Endothelial cell of umbilical vein (primary cell): ENCODE measurements around the gene CRIM1. TPM values are rescaled to one million over a fixed set of nuclear protein-coding genes. Genes with fewer than 3 reads are reported as not detected.

ENCODE experiments used
- BruUV-seq: library from RNA; stranded (reverse); fragments of 400-500 nt; replicated peaks from 2 replicates; lab custom pipeline; 2021; lab: Mats Ljungman, UMichigan
- CTCF ChIA-PET: fragments of 300-600, 350-600 bp; sonication (Branson Sonifier 250); formaldehyde crosslinking; loops from one replicate; lab custom pipeline; 2021; ENCODE audit warnings: antibody characterized with exemption, inconsistent platforms; lab: Charles Lee
- POLR2A ChIA-PET: fragments of 300-600, 350-600 bp; sonication (Branson Sonifier 250); formaldehyde crosslinking; loops from one replicate; lab custom pipeline; 2021; ENCODE audit warnings: antibody characterized with exemption, inconsistent platforms; lab: Charles Lee
- DNase-seq: peaks from one replicate; pipeline ENCODE4 v3.0.0-alpha.2; 2011; ENCODE audit warnings: low read depth, low spot score
- FAIRE-seq: peaks from 2 replicates; lab custom pipeline; 2011; peaks lifted over from hg19 to GRCh38; lab: Jason Lieb, UNC
- H2AFZ ChIP-seq: 2 replicates; pipeline ENCODE4 v1.6.0; 2012; ENCODE audit warnings: low read depth, low read length, control low read depth, inconsistent platforms
- H3K27ac ChIP-seq: 2 replicates; pipeline ENCODE4 v1.5.1; 2011; ENCODE audit warnings: low read depth, mild to moderate bottlenecking, control low read depth, low read length, moderate library complexity; ENCODE audit not compliant: insufficient read depth
- H3K27me3 ChIP-seq, 2 experiments: 2 replicates each; pipeline versions ENCODE4 v1.6.0 to v1.6.1; 2011; ENCODE audit warnings: low read length in 2 of 2, mixed read lengths in 1 of 2; ENCODE audit not compliant: control insufficient read depth in 2 of 2, insufficient read depth in 2 of 2
- H3K36me3 ChIP-seq, 2 experiments: 2 replicates in 1 of 2; 3 replicates in 1 of 2; pipeline ENCODE4 v1.5.1; 2011; ENCODE audit warnings: low read length in 2 of 2, mild to moderate bottlenecking in 1 of 2, moderate library complexity in 1 of 2; ENCODE audit not compliant: control insufficient read depth in 2 of 2, insufficient read depth in 2 of 2; ENCODE audit errors: extremely low read depth in 1 of 2
- H3K4me1 ChIP-seq: 3 replicates; pipeline ENCODE4 v1.5.1; 2011; ENCODE audit warnings: mild to moderate bottlenecking, low read length; ENCODE audit not compliant: control insufficient read depth, insufficient read depth; ENCODE audit errors: extremely low read depth
- H3K4me2 ChIP-seq: 2 replicates; pipeline ENCODE4 v1.6.1; 2011; ENCODE audit warnings: low read length, control low read depth, mixed read lengths; ENCODE audit not compliant: insufficient read depth
- H3K4me3 ChIP-seq, 3 experiments: fragments of 200-600 bp in 1 of 3; sonication (generic), shearing (Covaris generic) in 1 of 3; replicated peaks in 1 of 3; 2 replicates each; pipeline ENCODE4 v1.5.1; 2011 to 2016; ENCODE audit warnings: control low read depth in 3 of 3, low read length in 3 of 3, mild to moderate bottlenecking in 2 of 3, inconsistent platforms in 1 of 3, low read depth in 1 of 3, moderate library complexity in 1 of 3; ENCODE audit not compliant: insufficient read depth in 1 of 3
- H3K79me2 ChIP-seq: 2 replicates; pipeline ENCODE4 v1.6.0; 2012; ENCODE audit warnings: low read length, inconsistent platforms; ENCODE audit not compliant: control insufficient read depth, insufficient read depth
- H3K9ac ChIP-seq: replicated peaks from 2 replicates; pipeline ENCODE3; 2011; ENCODE audit warnings: low read length, control low read depth; ENCODE audit not compliant: insufficient read depth; ENCODE audit errors: extremely low read depth
- H3K9me1 ChIP-seq: replicated peaks from 3 replicates; pipeline ENCODE4 v1.6.0; 2011; ENCODE audit warnings: mild to moderate bottlenecking, low read length; ENCODE audit not compliant: control insufficient read depth, insufficient read depth; ENCODE audit errors: extremely low read depth
- H3K9me3 ChIP-seq: replicated peaks from 2 replicates; pipeline ENCODE4 v1.5.1; 2012; ENCODE audit warnings: low read length, inconsistent platforms; ENCODE audit not compliant: control insufficient read depth, insufficient read depth
- H4K20me1 ChIP-seq: replicated peaks from 2 replicates; pipeline ENCODE3; 2011; ENCODE audit warnings: mild to moderate bottlenecking, low read length; ENCODE audit not compliant: control insufficient read depth, insufficient read depth; ENCODE audit errors: extremely low read depth
- CTCF ChIP-seq, 2 donors: IDR thresholded peaks; 1 replicate in 1 of 2; 2 replicates in 1 of 2; pipeline ENCODE4 v1.5.1; 2011; ENCODE audit warnings: low read length in 2 of 2, mild to moderate bottlenecking in 2 of 2, moderate library complexity in 2 of 2, control low read depth in 1 of 2, inconsistent platforms in 1 of 2, low read depth in 1 of 2; ENCODE audit not compliant: insufficient read depth in 1 of 2; ENCODE audit errors: extremely low read depth in 1 of 2
- EZH2 ChIP-seq: IDR thresholded peaks from 2 replicates; pipeline ENCODE4 v1.6.1; 2012; ENCODE audit warnings: borderline replicate concordance, low read depth, mild to moderate bottlenecking, moderate library complexity, low read length, inconsistent platforms; ENCODE audit not compliant: severe bottlenecking
- FOS ChIP-seq: IDR thresholded peaks from 2 replicates; pipeline ENCODE4 v1.6.1; 2011; ENCODE audit warnings: mild to moderate bottlenecking, low read length, moderate library complexity, borderline replicate concordance; ENCODE audit not compliant: insufficient read depth
- GATA2 ChIP-seq: IDR thresholded peaks from 2 replicates; pipeline ENCODE4 v1.7.0; 2011; ENCODE audit warnings: low read depth, mild to moderate bottlenecking, moderate library complexity, mixed read lengths, low read length; ENCODE audit not compliant: insufficient read length, insufficient read depth
- JUN ChIP-seq: IDR thresholded peaks from 2 replicates; pipeline ENCODE4 v1.6.1; 2011; ENCODE audit warnings: borderline replicate concordance, low read depth; ENCODE audit not compliant: insufficient read length, insufficient read depth
- MYC ChIP-seq: IDR thresholded peaks from one replicate; pipeline ENCODE4 v1.6.1; 2011; ENCODE audit warnings: mild to moderate bottlenecking, low read depth, low read length
- POLR2A ChIP-seq: IDR thresholded peaks from 2 replicates; pipeline ENCODE4 v1.6.1; 2012; ENCODE audit warnings: low read depth, mild to moderate bottlenecking, control low read depth, low read length
- POLR2AphosphoS5 ChIP-seq: IDR thresholded peaks from 2 replicates; pipeline ENCODE4 v1.6.1; 2012; ENCODE audit warnings: low read depth, mild to moderate bottlenecking, control low read depth, low read length, moderate library complexity; ENCODE audit not compliant: insufficient read depth
- dilution Hi-C: fragments of 300-500 bp; cut with MboI; formaldehyde crosslinking; loops from one replicate; pipeline ENCODE4 v1.15.0; 2019; ENCODE audit warnings: low sequenced_read_pairs; ENCODE audit not compliant: extremely low pct_ligation_motif_present
- intact Hi-C: fragments of 100-400 bp; cut with micrococcal nuclease; formaldehyde crosslinking; loops from one replicate; pipeline ENCODE4 v1.10.0; 2022
- polyA plus RNA-seq, 4 experiments: library from polyadenylated mRNA; depleted of rRNA in 3 of 4; stranded (reverse) in 3 of 4; unstranded in 1 of 4; fragments of >200 nt; gene quantifications; 2 replicates each; pipeline versions ENCODE4 v1.2.1 to v1.2.3, GENCODE V29; 2011 to 2012; ENCODE audit warnings: missing spikeins in 1 of 4
- total RNA-seq: library from RNA; stranded (reverse); gene quantifications from 2 replicates; pipeline ENCODE4 v1.2.3, GENCODE V29; 2021

Gene CRIM1
- total and polyA plus RNA-seq, 2 donors (not counting 3 experiments of a cell fraction or from before 2014, with no cell fraction given): 422 to 649 TPM

- dilution Hi-C loops: no loop called here
Measured at GRCh38 chr2:36541891-36542595, 186.5 kb downstream of the CRIM1 start.

More at GRCh38 chr2:36541891-36542595, 186.5 kb downstream of the CRIM1 start:
- Histone ChIP-seq H4K20me1 (no peaks in the 10 kb centered on the region), H3K4me2 (peak overlapping the region; percentile 36), H3K9ac (peak overlapping the region; percentile 40), H3K9me3 (no peaks in the 10 kb centered on the region), H3K4me3 (no peak overlapping the region), H3K4me1 (peaks cover 83% of the 10 kb centered on the region), H3K79me2 (peaks cover 8% of the 10 kb centered on the region), H2AFZ (no peak overlapping the region), H3K27ac (peak overlapping the region; percentile 79), H3K9me1 (no peaks in the 10 kb centered on the region), H3K36me3 (peaks cover 30 to 63% of the 10 kb centered on the region in 2 experiments), H3K27me3 (no peaks in the 10 kb centered on the region)
- TF ChIP-seq POLR2AphosphoS5: no peak
- TF ChIP-seq JUN: no peak
- TF ChIP-seq POLR2A: no peak
- TF ChIP-seq EZH2: no peak
- no peak for TF ChIP-seq MYC
- TF ChIP-seq GATA2: peak; percentile 45
- no peak for TF ChIP-seq FOS
- TF ChIP-seq CTCF (IDR thresholded peaks at IDR 0.05; ENCODE audit: extremely low read depth in 1 of 2, insufficient read depth in 1 of 2, low read depth in 1 of 2, low read length in 2 of 2): no peak
- intact Hi-C loops: loop anchor here (1.0 kb wide), 1 partner anchor 26 kb away; no protein-coding TSS in a partner anchor
- TSS peak; percentile 20 for BruUV-seq
- ChIA-PET CTCF (interaction anchor here (0.8 to 3.8 kb wide), 9 partner anchors 13 to 191 kb away, joined by 3 to 31 read pairs (median 4); no protein-coding TSS in a partner anchor), POLR2A (interaction anchor here (0.6 kb wide), 1 partner anchor 24 kb away, joined by 3 read pairs; no protein-coding TSS in a partner anchor)
- DNase-seq: peak; percentile 89
- FAIRE-seq: peak; percentile 81
